ENCODE data around the gene HSP90AA1. TPM values are rescaled to one million over a fixed set of nuclear protein-coding genes. Genes with fewer than 3 reads are reported as not detected.

Gene HSP90AA1
- polyA plus RNA-seq, 10 donors = 271 to 406 (median 340) TPM

DNA sequence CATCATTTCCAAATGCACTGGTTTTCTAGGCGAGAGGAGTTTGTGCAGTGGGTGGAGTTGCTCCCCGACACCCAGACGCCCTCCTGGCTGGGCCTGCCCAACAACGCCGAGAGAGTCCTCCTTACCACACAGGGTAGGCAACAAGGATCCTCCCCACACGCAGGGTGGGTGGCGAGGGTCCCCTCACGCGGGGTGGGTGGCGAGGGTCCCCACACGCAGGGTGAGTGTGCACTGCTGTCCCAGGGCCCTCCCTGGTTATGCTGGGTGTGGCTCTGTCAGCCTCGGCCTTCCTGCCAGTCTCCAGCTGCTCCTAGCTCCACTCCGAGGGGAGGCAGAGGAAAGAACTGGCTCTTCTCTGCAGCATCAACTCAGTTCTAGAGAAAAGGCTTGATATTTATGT is 42.3 kb downstream of the HSP90AA1 start:
- no peak for DNase-seq

DNA sequence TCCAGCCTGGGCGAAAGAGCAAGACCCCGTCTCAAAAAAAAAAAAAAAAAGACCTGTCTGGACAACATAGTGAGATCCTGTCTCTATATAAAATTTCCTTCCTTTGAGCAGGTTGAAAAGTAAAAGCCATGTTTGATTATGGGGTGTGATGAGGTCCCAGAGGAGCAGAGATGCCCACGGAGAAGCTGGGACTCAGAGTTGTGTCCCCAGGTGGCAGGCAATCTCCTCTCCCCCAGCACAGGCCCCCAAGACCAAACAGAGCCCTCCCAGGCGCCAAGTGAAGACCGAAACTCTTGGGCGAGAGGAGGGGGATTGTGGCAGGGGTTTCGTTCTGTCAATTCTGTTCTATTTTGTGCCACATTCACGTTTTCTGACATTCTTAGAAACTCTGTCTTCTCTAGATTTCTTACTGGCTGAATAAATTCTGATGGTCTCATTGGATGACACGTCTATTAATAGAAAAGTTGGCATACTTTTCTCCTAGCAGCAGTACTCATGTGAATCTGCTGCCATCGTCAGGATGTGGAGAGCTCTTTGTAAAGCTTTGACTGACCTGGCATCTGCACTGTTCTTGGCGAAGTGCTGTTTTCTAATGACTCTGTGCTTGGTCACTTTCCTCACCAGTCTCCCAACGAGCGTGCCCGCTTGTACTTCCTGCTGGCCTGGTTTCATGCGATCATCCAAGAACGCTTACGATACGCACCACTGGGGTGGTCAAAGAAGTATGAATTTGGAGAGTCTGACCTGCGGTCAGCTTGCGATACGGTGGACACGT is 43.4 kb downstream of the HSP90AA1 start:
- no peak for DNase-seq

DNA sequence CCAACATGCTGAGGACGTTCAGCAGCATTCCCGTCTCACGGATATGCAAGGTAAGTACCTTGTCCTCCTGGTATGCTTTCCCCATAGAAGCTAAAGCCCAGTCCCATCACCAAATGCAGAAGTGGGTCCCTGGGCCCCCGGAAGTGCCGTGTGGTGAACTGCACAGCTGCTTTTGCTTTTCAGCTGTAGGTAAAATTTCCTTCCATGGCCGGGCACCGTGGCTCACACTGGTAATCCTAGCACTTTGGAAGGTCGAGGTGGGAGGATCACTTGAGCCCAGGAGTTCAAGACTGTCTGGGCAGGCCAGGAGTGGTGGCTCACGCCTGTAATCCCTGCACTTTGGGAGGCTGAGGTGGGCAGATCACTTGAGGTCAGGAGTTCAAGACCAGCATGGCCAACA is 44.1 kb downstream of the HSP90AA1 start:
- DNase-seq = no peak

DNA sequence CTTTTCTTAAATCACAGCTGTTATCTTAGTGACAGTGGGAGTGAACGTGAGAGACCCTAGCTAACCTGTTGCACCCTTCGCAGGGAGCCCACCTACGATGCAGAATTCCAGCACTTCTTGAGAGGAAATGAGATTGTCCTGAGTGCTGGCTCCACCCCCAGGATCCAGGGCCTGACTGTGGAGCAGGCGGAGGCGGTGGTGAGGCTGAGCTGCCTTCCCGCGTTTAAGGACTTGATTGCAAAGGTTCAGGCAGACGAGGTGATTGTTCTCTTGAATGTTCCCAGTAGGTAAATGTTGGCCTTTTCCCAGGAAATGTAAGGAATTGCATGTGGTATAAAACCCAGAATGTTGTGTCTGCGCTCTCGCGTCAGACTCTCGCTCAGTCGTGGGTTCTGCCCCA is 46.7 kb downstream of the HSP90AA1 start:
- no peak for DNase-seq

DNA sequence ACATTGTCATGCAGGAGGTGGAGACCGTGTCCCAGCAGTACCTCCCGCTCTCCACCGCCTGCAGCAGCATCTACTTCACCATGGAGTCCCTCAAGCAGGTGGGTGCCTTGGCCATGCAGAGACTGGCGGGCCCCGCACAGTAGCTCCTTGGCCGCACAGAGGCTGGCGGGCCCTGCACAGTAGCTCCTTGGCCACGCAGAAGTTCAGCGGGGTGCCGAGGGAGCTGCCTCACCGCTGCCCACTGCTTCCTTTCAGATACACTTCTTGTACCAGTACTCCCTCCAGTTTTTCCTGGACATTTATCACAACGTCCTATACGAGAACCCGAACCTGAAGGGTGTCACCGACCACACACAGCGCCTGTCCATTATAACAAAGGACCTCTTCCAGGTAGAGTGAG is 47.7 kb downstream of the HSP90AA1 start:
- DNase-seq = no peak

DNA sequence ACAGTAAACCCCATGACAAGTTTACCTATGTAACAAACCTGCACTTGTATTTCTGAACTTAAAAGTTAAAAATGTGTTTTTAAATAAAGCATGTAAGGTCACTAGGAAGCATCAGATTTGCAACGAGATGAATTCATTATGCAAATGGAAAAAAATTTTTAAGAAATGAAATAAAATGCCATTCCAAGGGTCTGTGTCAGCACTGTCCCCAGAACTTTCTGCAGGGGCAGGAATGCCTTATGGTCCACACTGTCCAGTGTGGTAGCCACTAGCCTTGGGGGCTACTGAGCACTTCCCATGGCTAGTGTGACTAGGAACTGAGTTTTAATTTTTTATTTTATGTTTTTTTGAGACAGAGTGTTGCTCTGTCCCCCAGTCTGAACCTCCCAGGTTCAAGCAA is 49.2 kb downstream of the HSP90AA1 start:
- DNase-seq = no peak

DNA sequence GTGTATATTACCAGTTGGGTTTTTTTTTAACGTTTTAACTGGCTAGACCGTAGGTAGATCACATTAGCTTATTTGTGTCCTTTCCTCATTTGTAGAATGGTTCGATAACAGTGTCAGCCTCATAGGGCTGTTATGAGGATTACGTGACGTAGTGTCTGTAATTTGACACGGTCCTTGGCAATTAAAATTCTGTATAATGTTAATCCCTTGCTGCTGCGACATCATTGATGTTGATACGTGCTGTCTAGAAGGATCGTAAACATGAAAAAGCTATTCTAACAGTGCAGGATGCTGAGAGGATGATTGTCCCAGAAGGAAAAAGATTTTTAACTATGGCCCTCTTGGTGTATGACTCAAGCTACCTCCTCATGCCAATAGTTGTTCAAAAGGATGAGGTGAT is 50.9 kb downstream of the HSP90AA1 start:
- no peak for DNase-seq

DNA sequence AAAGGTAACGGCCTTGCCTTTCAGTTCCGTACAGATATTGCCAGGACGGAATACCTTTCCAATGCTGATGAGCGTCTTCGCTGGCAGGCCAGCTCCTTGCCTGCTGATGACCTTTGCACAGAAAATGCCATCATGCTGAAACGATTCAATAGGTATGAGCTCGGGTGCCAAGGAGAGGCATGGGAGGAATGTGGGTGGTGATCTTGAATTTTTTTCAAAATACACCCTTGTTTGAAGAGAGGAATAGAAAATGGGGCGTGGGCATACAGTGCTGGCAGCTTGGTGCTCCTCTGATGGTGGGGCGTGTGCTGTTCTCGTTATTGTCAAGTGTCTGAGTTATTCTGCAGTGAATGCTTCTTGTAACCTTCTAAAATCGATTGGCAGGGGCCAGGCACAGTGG is 52.5 kb downstream of the HSP90AA1 start:
- DNase-seq = no peak

DNA sequence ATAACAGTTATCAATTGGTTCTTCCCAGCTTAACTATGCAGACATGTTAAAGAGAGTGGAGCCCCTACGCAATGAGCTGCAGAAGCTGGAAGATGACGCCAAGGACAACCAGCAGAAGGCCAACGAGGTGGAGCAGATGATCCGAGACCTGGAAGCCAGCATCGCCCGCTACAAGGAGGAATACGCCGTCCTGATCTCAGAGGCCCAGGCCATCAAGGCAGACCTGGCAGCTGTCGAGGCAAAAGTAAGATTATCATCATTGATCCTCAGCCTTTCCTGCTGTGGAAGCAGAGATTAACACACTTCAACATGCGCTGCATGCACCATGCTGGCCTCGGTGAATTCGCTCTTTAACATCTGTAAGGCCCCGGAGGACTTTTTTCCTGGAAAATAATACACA is 53.6 kb downstream of the HSP90AA1 start:
- DNase-seq = no peak

Other genes starting within 250 kb of the HSP90AA1 start
- gene DYNC1H1, start 122.5 kb downstream of the HSP90AA1 start, polyA plus RNA-seq (ENCODE audit: insufficient read length in 10 of 10) = 100 to 1,000 TPM; 252 to 337 (median 278) TPM
- 10 to 100 TPM; 18.9 to 27.0 (median 23.9) TPM for gene WDR20, start 52.9 kb upstream of the HSP90AA1 start, polyA plus RNA-seq (ENCODE audit: insufficient read length in 10 of 10)
- gene MOK, start 218.1 kb upstream of the HSP90AA1 start, polyA plus RNA-seq (ENCODE audit: insufficient read length in 10 of 10) = 10 to 100 TPM in 4 of 10 donors, 1 to 10 TPM in 6; 6.3 to 15.5 (median 9.2) TPM
- gene ZNF839, start 232.7 kb upstream of the HSP90AA1 start, polyA plus RNA-seq (ENCODE audit: insufficient read length in 10 of 10) = 10 to 100 TPM in 4 of 10 donors, 1 to 10 TPM in 6; 6.6 to 16.0 (median 9.0) TPM

Data from muscle of back (tissue), 11 donors.